PFSK-1 (cell line): Measurements from ENCODE around the gene HERPUD2.

Source experiments
- FOXP2 ChIP-seq: optimal IDR thresholded peaks from 2 replicates; pipeline ENCODE3; 2011; ENCODE audit warnings: borderline replicate concordance, control low read depth, inconsistent platforms; ENCODE audit not compliant: insufficient read depth; ENCODE audit errors: extremely low read length, extremely low read depth
- POLR2AphosphoS5 ChIP-seq: IDR thresholded peaks from 2 replicates; pipeline ENCODE4 v1.6.1; 2012; ENCODE audit warnings: low read depth, mild to moderate bottlenecking, control low read depth, low read length, moderate library complexity
- SIN3A ChIP-seq: IDR thresholded peaks from 2 replicates; pipeline ENCODE4 v1.6.1; 2012; ENCODE audit warnings: mild to moderate bottlenecking, low read length, moderate library complexity, borderline replicate concordance; ENCODE audit not compliant: insufficient read depth
- TAF1 ChIP-seq: IDR thresholded peaks from 2 replicates; pipeline ENCODE4 v1.6.1; 2012; ENCODE audit warnings: low read length, control low read depth, borderline replicate concordance; ENCODE audit not compliant: insufficient read depth
- TF ChIP-seq, protein P1 (sequence below), 2 experiments: IDR thresholded peaks; 2 replicates each; pipeline versions ENCODE4 v1.6.1 to v1.8.0; 2011 to 2012; ENCODE audit warnings: low read depth in 2 of 2, low read length in 2 of 2, control low read depth in 1 of 2, inconsistent platforms in 1 of 2, mild to moderate bottlenecking in 1 of 2, moderate library complexity in 1 of 2; ENCODE audit not compliant: insufficient read depth in 1 of 2

Gene HERPUD2

DNA sequence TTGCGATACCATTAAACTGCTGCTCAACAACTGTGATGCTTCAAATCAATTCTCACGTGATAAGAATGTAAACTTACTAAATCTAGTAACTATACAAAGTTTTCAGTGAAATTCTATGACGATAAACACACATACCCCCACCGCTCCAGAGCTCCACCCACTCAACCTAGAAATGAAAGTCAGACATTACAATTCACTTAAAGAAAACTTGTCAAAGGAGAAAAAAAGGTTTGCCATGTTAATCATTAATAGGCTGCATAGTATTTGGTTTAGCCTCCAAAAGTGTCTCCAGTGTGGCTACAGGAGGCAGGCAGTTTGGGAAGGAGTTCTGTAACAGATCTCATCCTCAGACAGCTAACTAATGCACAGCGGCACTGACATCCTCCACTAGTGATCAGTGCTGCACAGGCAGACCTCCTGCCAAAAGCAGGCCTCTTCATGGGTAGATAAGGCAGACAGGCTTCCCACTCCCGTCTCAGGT is 3.1 kb downstream of the HERPUD2 start:
- TF ChIP-seq TAF1 (no peak), POLR2AphosphoS5 (no peak), FOXP2 (no peak), SIN3A (no peak)
- TF ChIP-seq, protein P1, sequence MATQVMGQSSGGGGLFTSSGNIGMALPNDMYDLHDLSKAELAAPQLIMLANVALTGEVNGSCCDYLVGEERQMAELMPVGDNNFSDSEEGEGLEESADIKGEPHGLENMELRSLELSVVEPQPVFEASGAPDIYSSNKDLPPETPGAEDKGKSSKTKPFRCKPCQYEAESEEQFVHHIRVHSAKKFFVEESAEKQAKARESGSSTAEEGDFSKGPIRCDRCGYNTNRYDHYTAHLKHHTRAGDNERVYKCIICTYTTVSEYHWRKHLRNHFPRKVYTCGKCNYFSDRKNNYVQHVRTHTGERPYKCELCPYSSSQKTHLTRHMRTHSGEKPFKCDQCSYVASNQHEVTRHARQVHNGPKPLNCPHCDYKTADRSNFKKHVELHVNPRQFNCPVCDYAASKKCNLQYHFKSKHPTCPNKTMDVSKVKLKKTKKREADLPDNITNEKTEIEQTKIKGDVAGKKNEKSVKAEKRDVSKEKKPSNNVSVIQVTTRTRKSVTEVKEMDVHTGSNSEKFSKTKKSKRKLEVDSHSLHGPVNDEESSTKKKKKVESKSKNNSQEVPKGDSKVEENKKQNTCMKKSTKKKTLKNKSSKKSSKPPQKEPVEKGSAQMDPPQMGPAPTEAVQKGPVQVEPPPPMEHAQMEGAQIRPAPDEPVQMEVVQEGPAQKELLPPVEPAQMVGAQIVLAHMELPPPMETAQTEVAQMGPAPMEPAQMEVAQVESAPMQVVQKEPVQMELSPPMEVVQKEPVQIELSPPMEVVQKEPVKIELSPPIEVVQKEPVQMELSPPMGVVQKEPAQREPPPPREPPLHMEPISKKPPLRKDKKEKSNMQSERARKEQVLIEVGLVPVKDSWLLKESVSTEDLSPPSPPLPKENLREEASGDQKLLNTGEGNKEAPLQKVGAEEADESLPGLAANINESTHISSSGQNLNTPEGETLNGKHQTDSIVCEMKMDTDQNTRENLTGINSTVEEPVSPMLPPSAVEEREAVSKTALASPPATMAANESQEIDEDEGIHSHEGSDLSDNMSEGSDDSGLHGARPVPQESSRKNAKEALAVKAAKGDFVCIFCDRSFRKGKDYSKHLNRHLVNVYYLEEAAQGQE (IDR thresholded peaks at IDR 0.05; ENCODE audit: insufficient read depth in 1 of 2, low read depth in 2 of 2, low read length in 2 of 2), result no peak

DNA sequence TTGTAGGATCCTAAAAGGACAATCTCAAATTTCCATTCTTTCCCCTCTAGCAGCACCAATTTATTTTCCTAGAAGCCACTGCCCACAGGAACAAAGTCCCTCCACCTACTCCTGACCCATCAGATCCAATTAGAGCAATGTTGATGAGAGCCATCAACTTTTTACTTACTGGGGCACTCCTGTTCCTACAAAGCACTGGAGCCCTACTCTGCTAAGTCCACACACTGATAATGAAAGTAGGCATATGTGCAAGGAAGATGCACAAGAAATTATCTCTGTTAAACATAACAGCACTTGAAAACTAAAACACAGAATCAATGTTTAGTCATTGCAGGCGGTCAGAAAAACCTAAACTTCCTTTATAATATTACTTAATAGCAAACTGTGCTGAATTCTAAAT is 3.6 kb downstream of the HERPUD2 start:
- no peak for TF ChIP-seq POLR2AphosphoS5
- TF ChIP-seq TAF1, result no peak
- no peak for TF ChIP-seq SIN3A
- TF ChIP-seq, protein P1 (IDR thresholded peaks at IDR 0.05; ENCODE audit: insufficient read depth in 1 of 2, low read depth in 2 of 2, low read length in 2 of 2), result no peak
- TF ChIP-seq FOXP2, result no peak

DNA sequence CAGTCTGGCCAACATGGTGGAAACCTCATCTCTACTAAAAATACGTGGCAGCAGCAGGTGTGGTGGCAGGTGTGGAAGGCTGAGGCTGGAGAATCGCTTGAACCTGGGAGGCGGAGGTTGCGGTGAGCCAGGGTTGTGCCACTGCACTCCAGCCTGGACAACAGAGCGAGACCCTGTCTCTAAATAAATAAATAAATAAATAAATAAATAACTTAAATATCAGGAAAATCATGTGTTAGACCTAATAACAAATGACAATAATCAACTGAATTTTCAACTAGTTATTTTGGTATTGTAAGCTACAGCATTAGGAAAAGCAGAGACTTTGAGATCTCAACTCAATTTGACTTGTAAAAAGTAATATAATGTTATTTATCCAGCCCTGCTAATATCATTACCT is 9.2 kb downstream of the HERPUD2 start:
- TF ChIP-seq, protein P1 (IDR thresholded peaks at IDR 0.05; ENCODE audit: insufficient read depth in 1 of 2, low read depth in 2 of 2, low read length in 2 of 2), result no peak
- TF ChIP-seq TAF1 (no peak), SIN3A (no peak)

DNA sequence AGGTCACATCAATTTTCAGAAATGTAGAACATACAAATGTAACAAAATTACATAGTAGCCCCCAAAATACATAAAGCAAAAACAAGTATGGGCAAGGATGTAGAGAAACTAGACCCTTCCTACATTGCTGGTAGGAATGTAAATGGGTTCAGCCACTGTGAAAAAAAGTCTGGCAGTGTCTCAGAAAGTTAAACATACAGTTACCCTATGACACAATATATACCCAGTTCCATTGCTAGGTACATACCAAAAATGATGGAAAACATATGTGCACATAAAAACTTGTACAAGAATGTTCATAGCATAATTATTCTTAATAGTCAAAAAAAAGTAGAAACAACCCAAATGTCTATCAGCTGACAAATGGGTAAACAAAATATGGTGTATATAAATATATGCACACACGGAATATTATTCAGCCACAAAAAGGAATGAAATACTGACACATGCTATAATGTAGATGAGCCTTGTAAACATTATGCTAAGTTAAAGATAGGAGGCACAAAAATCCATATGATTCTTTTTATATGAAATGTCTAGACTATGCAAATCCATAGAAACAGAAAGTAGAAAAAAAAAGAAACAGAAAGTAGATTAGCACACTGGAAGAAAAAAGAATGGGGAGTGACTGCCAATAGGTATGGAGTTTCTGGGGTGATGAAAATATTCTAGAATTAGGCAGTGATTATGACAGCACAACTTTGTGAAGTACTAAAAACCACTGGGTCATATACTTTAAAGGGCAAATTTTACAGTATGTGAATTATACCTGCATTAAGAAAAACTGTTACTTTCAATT is 13.5 kb downstream of the HERPUD2 start:
- TF ChIP-seq FOXP2, result no peak
- no peak for TF ChIP-seq POLR2AphosphoS5
- TF ChIP-seq, protein P1 (IDR thresholded peaks at IDR 0.05; ENCODE audit: insufficient read depth in 1 of 2, low read depth in 2 of 2, low read length in 2 of 2), result no peak
- TF ChIP-seq TAF1, result no peak
